ENCODE measurements around the gene RGS21. TPM values are rescaled to one million over a fixed set of nuclear protein-coding genes. Genes with fewer than 3 reads are reported as not detected.

Gene RGS21
- polyA plus RNA-seq, 1 donor from 2014 or later: not detected

DNA sequence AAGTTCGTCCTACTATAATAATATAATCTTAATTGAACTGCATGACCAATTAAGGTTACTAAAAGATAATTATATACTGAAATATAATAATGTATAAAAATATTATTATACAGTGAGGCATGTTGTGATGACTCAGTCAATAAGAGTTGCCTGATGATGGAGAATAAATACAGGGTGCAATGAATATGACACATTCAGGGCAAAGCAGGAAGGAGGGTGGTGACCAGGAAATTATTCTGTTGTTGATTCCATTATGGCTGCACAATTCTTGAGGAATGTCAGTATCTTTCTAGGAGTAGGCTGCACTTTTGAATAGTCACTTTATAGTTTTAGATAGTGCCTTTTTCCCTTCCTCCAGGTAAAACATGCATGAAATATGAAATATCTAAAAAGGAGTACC, 46.4 kb upstream of the RGS21 start:
- H3K4me2 ChIP-seq (ENCODE audit: low read length): no peak overlapping the region
- H4K20me1 ChIP-seq (ENCODE audit: insufficient read depth): no peaks in the 10 kb centered on the region
- H3K27ac ChIP-seq (ENCODE audit: low read length): no peak overlapping the region
- H3K4me3 ChIP-seq (ENCODE audit: low read length): no peak overlapping the region
- H3K36me3 ChIP-seq (ENCODE audit: insufficient read depth, low read length): no peaks in the 10 kb centered on the region
- no peak overlapping the region for H3K9ac ChIP-seq (ENCODE audit: low read length)
- H3K79me2 ChIP-seq (replicated peaks; ENCODE audit: insufficient read depth, low read length): no peaks in the 10 kb centered on the region
- no peaks in the 10 kb centered on the region for H3K9me2 ChIP-seq (ENCODE audit: insufficient read depth, low read length)
- no peak overlapping the region for H2AFZ ChIP-seq (ENCODE audit: low read depth, low read length)
- no peaks in the 10 kb centered on the region for H3K27me3 ChIP-seq (ENCODE audit: insufficient read depth, low read depth, low read length)
- TF ChIP-seq MXI1 (conservative IDR thresholded peaks at IDR 0.05; ENCODE audit: poor library complexity, severe bottlenecking) (no peak), SMC3 (conservative IDR thresholded peaks at IDR 0.05; ENCODE audit: poor library complexity) (no peak), EP300 (conservative IDR thresholded peaks at IDR 0.05; ENCODE audit: poor library complexity, severe bottlenecking) (no peak), POLR2AphosphoS5 (IDR thresholded peaks at IDR 0.05) (no peak), EZH2 (IDR thresholded peaks at IDR 0.05; ENCODE audit: borderline replicate concordance, insufficient read depth, low read length, poor library complexity, severe bottlenecking) (no peak), TAF1 (IDR thresholded peaks at IDR 0.05; ENCODE audit: low read depth) (no peak), CTCF (IDR thresholded peaks at IDR 0.05; ENCODE audit: poor library complexity, severe bottlenecking) (no peak), RAD21 (conservative IDR thresholded peaks at IDR 0.05) (no peak)
- TF ChIP-seq, protein P1, sequence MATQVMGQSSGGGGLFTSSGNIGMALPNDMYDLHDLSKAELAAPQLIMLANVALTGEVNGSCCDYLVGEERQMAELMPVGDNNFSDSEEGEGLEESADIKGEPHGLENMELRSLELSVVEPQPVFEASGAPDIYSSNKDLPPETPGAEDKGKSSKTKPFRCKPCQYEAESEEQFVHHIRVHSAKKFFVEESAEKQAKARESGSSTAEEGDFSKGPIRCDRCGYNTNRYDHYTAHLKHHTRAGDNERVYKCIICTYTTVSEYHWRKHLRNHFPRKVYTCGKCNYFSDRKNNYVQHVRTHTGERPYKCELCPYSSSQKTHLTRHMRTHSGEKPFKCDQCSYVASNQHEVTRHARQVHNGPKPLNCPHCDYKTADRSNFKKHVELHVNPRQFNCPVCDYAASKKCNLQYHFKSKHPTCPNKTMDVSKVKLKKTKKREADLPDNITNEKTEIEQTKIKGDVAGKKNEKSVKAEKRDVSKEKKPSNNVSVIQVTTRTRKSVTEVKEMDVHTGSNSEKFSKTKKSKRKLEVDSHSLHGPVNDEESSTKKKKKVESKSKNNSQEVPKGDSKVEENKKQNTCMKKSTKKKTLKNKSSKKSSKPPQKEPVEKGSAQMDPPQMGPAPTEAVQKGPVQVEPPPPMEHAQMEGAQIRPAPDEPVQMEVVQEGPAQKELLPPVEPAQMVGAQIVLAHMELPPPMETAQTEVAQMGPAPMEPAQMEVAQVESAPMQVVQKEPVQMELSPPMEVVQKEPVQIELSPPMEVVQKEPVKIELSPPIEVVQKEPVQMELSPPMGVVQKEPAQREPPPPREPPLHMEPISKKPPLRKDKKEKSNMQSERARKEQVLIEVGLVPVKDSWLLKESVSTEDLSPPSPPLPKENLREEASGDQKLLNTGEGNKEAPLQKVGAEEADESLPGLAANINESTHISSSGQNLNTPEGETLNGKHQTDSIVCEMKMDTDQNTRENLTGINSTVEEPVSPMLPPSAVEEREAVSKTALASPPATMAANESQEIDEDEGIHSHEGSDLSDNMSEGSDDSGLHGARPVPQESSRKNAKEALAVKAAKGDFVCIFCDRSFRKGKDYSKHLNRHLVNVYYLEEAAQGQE (IDR thresholded peaks at IDR 0.05; ENCODE audit: borderline replicate concordance): no peak
- no peaks in the 10 kb centered on the region for H3F3A ChIP-seq (ENCODE audit: insufficient read depth, low read length, poor library complexity, severe bottlenecking)
- H3K9me3 ChIP-seq (ENCODE audit: low read length): no peaks in the 10 kb centered on the region

DNA sequence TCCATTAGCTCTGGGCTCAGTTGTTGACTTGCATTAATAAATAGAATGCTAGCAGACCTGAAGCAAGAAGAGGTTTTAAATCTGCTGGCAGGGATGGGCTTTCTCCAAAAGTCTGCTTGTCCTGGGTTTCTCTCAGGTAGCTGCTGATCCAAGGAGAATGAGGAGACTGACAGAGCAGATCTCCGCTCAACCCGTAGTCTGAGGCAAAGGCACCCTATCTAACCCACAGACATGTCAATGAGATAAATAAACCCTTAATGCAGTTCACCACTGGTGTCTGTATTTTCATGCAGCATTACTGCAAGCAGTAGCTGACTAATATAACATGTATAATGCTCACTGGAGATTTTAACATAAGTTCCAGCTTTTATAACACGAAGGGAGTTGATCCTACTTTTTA, 44.1 kb upstream of the RGS21 start:
- TF ChIP-seq EP300 (conservative IDR thresholded peaks at IDR 0.05; ENCODE audit: poor library complexity, severe bottlenecking): no peak
- no peak for TF ChIP-seq CTCF (IDR thresholded peaks at IDR 0.05; ENCODE audit: poor library complexity, severe bottlenecking)
- TF ChIP-seq SMC3 (conservative IDR thresholded peaks at IDR 0.05; ENCODE audit: poor library complexity): no peak
- no peak for TF ChIP-seq RAD21 (conservative IDR thresholded peaks at IDR 0.05)
- Histone ChIP-seq H3F3A (ENCODE audit: insufficient read depth, low read length, poor library complexity, severe bottlenecking) (no peaks in the 10 kb centered on the region), H2AFZ (ENCODE audit: low read depth, low read length) (no peak overlapping the region), H3K27ac (ENCODE audit: low read length) (no peak overlapping the region), H3K9me2 (ENCODE audit: insufficient read depth, low read length) (no peaks in the 10 kb centered on the region), H3K9me3 (ENCODE audit: low read length) (no peaks in the 10 kb centered on the region), H3K4me2 (ENCODE audit: low read length) (no peak overlapping the region), H3K9ac (ENCODE audit: low read length) (no peak overlapping the region), H3K79me2 (replicated peaks; ENCODE audit: insufficient read depth, low read length) (no peaks in the 10 kb centered on the region), H3K27me3 (ENCODE audit: insufficient read depth, low read depth, low read length) (no peaks in the 10 kb centered on the region), H3K36me3 (ENCODE audit: insufficient read depth, low read length) (no peaks in the 10 kb centered on the region), H4K20me1 (ENCODE audit: insufficient read depth) (no peaks in the 10 kb centered on the region), H3K4me3 (ENCODE audit: low read length) (no peak overlapping the region)

All from neural cell (in vitro differentiated cells).